Fibroblast of pulmonary artery (primary cell): ENCODE data around the gene KCTD11.
A peak's percentile ranks its signal among the peaks of the same experiment; 100 is the strongest.
"Not testable (repeated sequence)": the region's sequence is repeated elsewhere in the genome, so short reads cannot be mapped to it uniquely, and the experiment has no call there.

Source experiments
- DNase-seq: peaks from one replicate; pipeline ENCODE4 v3.0.0-alpha.2; 2010; ENCODE audit warnings: low read depth
- H3K4me3 ChIP-seq: replicated peaks from 2 replicates; pipeline ENCODE4 v1.5.1; 2011; ENCODE audit warnings: low read depth, mild to moderate bottlenecking, control low read depth, low read length, moderate library complexity
- CTCF ChIP-seq: IDR thresholded peaks from 2 replicates; pipeline ENCODE4 v1.5.1; 2011; ENCODE audit warnings: mild to moderate bottlenecking, control low read depth, low read length, inconsistent platforms; ENCODE audit errors: missing control alignments

KCTD11 gene

GRCh38 chr17:7355573-7355972 is 3.6 kb downstream of the KCTD11 start:
- no peak for TF ChIP-seq CTCF
- H3K4me3 ChIP-seq = no peak overlapping the region
- DNase-seq = no peak

GRCh38 chr17:7356072-7356549 is 4.1 kb downstream of the KCTD11 start:
- H3K4me3 ChIP-seq = no peak overlapping the region
- DNase-seq = peak; percentile 74
- TF ChIP-seq CTCF = peak; percentile 80

- no peak overlapping the region for H3K4me3 ChIP-seq
- DNase-seq = no peak
- no peak for TF ChIP-seq CTCF
Measured at GRCh38 chr17:7356756-7357155, 4.8 kb downstream of the KCTD11 start.

GRCh38 chr17:7357381-7357780 is 5.4 kb downstream of the KCTD11 start:
- no peak for TF ChIP-seq CTCF
- no peak for DNase-seq
- H3K4me3 ChIP-seq = no peak overlapping the region

- no peak overlapping the region for H3K4me3 ChIP-seq
- TF ChIP-seq CTCF = no peak
Measured at GRCh38 chr17:7361906-7362305, 9.9 kb downstream of the KCTD11 start.

GRCh38 chr17:7363311-7363710 is 11.3 kb downstream of the KCTD11 start:
- DNase-seq = no peak
- H3K4me3 ChIP-seq = no peak overlapping the region
- no peak for TF ChIP-seq CTCF

More at GRCh38 chr17:7361906-7362305, 9.9 kb downstream of the KCTD11 start:
- DNase-seq = no peak

- DNase-seq, H3K4me3 ChIP-seq: not testable (repeated sequence)
Measured at GRCh38 chr17:7365963-7366362, 14.0 kb downstream of the KCTD11 start.

- no peak overlapping the region for H3K4me3 ChIP-seq
- no peak for TF ChIP-seq CTCF
- no peak for DNase-seq
Measured at GRCh38 chr17:7367083-7367482, 15.1 kb downstream of the KCTD11 start.
